GM19238 (cell line): ENCODE data around the gene KCNIP1.

Experiments used
- DNase-seq: peaks from one replicate; pipeline ENCODE4 v3.0.0; 2011; ENCODE audit warnings: low spot score; ENCODE audit not compliant: insufficient read length

KCNIP1 gene

DNA sequence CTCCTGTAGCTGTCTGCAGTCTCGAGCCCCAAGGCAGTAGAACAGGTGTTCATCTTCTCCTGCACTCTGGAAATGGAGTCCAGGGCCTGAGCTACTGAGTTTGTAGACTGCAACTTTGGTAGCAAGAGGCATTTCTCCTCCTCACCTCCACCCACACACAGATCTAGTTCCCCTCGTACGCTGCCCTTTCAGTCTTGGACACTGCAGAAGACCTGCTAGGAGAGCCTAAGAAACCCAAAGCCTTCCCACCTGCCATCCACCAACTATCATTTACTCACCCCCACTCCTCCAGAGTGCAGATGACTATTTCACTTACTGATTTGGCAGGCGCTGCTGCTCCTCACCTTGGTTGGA is 59.0 kb downstream of the KCNIP1 start:
- no peak for DNase-seq

DNA sequence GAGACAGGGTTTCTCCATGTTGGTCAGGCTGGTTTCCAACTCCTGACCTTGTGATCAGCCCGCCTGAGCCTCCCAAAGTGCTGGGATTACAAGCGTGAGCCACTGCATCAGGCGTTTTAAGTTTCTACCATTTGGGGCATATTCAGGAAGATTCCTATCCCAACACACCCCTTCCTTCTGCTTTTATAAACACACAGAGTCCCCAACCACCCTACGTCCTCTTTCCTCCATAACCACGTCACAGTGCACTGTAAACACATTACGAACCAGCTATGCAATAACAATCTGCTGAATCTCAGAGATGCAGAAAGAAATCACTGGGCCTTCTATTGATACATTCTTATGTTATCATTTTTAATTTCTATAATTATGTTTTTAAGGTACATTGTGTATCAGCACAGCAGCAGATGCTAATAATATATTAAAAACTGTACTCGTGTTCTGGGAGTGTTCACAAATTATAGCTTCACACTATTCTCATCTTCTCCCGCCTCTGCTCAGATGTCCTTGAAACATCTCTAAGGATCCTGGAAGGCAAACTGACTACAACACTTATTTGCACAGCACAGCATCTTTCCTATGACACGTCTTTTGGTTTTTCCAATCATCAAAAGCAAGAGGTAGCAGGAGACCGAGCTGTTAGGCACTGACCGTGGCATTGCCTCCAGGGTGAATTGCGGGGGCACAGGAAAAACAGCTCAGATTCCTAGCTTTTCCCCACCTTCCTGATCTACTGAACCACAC is 60.2 kb downstream of the KCNIP1 start:
- DNase-seq, result no peak

DNA sequence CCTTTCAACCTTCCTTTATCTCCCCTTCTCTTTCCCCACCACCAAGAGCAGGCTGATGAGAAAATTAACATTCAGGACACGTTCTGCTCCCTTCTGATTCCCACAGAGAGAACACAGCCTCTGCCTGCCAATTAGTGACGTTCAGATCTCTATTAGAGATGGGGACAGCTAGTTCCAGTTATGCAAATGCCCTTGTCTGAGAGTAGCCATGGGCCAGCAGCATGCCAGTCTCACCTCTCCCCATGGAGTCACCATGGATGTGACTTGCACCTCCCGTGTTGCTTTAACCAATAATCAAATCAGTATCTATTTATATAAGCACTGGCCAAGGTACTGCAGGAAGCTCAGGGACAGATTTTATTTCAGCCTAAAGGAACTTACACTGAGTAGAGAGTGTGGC is 61.3 kb downstream of the KCNIP1 start:
- DNase-seq, result no peak

DNA sequence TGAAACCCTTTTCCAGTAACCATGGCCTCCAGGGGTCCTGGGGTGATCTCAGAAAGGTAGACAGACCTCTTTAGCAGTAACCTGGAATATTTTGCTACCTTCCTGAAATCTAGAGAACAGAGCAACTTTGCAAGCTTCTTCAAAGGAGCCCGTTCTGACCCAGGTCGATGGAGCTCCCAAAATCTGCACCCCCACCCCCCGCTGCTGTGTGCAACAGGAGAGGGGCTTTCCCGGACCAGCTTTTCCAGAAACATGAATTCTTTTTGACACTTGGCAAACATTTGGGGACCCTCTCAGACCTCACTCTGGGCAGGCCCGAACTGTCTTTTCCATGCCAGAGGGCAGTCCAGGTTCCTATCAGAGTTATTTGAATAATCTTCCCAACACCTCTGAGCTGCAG is 65.3 kb downstream of the KCNIP1 start:
- no peak for DNase-seq

DNA sequence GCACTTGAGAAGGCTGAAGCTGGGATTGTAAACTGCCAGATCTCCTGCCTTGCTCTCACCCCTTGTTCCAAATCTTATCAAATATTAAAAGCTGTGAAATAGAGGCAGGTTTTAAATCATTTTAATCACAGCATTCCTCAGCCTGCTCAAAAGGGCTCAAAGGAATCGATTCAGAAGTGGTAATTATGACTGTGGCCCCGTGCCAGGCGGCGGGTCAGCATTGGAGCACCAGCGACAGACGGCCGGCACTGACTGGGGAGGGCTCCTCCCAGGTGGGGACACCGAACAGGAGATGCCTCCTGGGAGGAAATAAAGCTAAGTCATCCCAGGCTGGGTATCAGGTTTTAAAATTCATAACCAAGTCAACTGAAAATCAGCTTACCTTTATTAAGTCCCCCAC is 66.7 kb downstream of the KCNIP1 start:
- DNase-seq, result no peak

DNA sequence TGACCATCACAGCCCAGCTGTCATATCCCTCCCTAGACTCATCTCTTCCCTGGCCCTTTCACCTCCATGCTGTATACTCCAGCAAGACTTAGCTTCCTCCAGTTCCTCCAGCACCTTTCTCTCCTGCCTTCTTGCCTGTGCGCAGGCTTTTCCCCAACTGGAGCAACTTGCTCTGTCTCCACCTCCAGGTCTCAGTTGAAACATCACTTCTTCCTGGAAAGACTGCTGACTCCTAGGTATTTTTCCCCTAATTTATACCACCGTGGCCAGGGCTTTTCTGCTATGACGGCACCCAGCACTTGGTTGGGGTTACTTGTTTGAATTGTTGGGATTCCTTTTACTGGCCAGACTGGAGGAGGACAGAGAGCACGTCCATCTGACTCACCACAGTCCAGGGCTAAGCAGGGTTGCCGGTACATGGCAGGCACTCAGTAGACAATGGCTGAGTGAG is 67.5 kb downstream of the KCNIP1 start:
- no peak for DNase-seq

DNA sequence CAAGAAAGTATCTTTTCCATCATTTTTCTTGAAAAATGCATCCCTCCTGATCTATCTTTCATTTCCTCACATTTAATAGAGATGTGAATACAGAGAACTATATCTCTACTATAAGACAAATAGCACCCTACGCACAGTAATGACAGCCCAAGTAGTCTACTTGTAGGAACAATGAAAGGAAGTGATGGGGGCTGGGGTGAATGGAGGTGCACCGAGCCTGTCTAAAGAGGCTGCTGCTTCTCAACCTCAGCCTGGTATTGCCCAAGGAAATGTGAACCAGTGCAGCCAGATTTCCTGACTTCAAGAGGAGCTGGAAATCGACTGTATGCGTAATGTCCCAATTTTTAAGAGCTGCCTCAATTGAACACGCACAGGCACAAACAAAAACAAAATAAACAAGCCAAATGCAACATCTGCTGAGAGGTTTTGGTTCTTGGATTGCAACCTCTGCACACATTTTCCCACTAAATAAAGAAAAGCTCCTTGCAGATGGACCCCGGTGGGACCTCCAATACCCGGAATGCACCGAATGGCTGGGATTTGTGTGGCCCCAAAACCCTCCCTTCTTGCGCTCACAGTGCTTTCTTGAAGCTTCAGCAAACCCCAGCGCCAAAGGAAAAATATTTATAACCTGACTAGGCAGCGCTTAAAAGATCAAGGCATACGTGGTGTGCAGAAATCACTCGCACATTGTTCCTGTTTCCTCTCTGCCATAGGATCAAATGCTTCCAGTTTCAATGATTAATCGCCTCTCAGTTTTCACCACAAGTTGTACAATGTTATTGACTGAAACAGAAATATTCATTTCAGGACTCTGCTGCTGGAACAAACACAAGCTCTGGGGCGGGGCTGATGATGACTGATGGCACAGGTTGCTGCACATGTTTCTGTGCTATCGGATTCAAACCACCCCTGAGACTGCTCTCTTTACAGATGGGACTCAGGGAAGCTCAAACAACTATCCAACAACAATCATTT is 68.3 kb downstream of the KCNIP1 start:
- peak; percentile 23 for DNase-seq

DNA sequence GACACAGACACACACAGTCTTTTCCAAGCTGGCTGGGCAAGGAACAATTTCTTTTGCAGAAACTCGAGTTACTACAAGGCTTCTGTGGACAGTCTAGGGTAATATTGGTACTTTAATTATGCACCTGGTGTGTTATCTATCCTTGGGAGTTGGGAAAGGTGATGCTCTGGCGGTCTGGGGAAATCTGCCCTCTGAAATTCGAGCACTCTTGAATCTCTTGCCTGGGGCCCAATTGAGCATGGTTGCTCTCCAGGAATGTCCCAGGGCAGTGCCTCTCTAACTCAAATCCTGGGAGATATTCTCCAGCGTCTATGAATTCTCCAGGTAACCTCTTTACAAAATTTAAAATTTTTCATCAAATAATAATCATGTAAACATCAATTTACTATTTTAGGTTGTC is 69.3 kb downstream of the KCNIP1 start:
- no peak for DNase-seq

DNA sequence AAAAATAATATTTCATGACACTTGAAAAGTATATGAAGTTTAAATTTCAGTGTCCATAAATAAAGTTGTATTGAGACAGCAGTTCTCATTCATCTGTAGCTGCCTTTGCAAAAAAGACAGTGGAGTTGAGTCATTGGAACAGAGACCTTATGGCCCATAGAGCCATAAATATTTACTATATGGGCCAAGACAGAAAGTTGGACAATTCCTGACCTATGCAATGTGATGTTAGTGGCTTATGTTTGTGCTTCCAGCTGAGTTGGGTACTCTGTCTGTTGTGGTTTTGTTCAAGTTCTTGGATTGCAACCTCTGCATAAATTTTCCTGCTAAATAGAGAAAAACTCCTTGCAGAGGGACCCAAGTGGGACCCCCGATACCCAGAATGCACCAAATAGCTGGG is 69.8 kb downstream of the KCNIP1 start:
- no peak for DNase-seq

DNA sequence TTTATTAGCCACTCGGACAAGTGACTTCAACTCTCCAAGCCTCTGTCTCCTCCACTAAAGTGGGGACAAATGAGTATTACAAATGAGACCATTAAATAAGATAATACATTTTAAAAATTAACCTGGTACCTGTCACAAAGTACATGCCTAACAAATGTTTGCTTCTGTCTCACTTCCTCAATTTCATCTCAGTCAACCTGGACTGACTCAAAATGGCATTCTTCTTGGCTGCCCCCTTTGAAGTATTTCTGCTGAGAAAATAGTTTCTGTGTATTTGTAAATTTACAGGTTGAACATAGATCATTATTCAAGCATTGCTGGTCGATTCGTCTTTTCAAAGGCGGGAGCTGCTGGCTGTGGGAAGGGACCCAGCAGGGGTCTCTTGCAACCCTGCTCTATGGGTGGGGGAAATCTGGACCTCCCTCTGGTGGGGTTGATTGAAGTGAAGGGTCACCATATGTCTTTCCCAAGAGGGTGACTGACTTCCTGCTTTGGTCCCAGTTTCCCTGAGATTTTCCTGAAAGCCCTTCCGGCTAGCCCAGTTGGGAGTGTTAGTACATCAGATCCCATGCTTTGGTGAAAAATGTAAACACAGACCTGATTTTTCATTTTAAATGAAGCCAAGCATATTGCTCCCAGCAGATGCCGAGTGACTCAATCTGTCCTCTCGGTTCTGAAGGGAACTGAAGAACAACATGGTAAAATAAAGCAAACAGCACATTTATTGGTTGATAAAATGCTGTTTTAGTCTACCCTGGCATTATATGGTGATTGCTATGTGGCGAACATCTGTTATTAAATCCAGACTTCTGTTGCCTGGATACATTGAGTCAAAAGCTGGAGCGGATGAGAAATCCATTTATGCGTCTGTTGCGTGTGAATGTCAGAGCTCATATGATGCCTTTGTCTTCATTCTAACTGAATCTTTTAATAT is 73.0 kb downstream of the KCNIP1 start:
- DNase-seq, result no peak

DNA sequence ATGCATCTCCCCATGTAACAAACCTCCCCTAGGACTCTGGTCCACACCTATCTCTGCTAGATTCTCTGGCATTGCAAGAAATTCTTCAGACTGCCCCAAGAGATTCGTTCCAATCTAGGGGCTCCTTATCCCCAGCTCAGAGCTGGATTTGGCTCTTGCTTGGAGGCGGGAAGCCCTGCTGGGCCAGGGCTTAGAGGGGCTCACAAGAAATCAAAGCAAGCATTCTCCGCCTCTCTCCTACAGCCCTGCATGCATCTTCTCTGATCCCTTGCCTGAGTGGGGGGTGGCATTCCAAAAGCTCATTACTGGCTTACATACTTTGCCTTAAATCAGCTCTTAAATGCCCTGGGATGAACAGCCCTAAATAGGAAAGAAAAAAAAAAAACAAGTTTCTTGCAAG is 75.8 kb downstream of the KCNIP1 start:
- DNase-seq, result no peak

DNA sequence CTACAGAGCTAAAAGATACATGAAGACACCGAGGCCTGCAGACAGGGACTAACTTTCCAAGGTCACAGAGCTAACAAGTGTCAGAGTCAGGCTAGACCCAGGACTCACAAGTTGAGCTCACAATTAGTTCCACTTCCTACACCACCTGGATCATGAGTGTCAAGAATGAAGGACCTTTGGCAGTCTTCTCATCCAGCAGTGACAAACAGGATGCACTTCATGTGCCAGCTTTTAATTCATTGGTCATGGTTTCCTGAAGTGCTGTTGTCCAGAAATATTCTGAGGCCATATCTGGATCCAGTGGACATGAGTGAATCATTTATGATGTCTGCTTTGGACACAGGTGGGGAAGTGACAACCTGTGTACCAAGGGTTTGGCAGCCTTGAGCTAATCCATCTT is 77.4 kb downstream of the KCNIP1 start:
- DNase-seq, result no peak

DNA sequence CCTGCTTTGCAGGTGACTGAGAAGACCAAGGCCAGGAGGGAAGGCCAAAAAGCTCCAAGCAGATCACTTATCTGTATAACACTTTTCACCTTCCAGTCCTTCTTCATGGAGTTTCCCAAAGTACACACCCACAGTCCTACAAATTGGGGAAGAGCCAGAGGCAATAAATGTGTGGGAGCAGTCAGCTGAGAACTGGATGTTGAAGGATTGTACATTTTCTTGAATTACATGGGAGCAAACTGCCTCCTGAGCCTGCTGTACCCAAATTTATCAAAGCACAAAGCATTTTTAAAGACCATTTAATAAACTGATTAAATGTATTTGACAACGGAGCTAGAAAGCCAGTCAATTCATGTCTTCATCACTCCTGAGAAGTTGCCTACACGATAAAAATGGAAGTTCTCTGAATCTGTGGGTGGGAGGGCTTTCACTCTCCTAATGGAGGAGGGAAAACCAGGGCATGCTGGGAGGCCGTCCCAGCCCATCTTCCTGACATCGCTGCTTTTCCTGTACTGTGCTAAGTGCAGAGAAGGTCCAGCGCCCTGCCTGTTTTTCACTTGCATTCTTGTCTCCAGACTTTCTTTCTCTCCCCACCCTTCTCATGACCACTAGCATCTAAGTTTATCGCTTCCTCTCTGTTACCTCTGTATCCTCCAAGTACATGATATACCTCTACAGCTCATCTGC is 79.0 kb downstream of the KCNIP1 start:
- no peak for DNase-seq

DNA sequence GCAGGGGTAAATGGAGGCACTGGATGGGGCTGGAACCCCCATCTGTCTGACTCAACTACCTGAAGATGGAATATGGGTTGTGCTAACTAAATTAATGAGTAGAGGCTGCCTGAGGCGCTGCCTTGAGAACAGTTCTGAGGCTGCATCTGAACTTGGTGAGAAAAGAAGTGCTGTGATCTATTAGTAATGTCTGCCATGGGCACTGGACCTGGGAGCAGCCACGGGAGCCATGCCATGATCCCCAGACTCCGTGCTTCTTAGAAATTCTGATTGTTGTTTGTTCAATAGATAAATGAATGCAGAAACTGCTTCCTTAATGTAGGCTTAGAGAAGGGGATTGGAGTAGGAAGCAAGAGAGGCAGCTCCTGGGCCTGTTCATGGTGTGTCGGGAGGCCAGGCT is 80.2 kb downstream of the KCNIP1 start:
- DNase-seq, result no peak

DNA sequence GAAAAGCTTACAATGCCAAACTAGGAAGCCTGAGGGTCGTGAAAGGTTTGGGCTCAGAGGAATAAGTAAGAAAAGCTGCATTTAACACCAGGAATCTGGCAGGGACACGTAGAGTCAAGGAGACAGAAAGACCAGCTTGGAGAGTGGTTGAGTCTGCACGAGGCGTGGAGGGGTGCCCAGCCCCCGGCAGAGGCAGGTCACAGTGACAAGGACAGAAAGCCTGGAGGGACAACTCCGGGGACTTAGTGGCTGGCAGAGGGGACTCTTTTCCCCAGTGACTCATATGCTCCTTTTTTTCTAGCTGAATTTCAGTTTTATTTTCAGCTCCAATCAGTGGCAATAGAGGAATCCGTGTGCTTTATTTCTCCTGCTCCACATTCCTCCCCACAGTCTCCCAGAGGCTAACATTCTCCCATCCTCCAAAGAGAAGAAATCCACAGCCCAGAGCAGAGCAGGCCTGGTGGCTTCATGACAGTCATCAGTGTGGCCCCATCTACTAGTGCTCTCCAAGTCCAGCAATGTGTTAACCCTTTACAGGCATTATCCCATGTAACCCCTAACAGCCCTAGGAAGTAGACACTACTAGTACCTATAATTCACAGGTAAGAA is 80.7 kb downstream of the KCNIP1 start:
- no peak for DNase-seq

DNA sequence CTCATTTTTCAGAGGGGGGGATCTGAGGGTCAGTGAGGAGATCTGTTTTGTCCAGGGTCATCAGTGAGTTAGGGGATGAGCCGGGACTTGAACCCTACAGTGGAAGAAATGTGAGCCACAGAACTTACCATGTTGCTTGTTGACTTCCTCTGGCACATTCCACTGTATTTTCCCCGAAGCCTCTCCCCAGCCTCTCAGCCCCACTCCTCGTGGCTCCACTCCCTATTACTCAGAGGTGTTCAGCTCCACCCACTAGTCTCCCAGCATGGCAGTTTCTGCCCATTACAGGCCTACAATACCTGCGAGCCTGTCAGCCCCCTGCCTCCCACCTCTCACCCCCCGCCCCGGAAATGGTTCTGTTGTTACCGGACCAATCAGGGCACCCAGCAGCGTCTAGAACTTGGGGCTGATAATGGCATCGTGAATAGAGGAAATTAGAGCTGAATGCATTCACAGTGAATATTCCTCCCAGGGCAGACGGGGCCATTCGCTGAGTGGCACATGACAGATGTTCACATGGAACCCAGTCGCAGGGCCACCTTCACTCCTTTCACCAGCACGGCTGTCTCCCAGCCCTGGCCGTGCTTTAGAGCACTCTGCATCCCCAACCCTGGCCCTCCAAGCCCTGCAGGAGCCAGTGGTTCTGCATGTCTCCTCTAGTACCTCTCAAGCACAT is 81.6 kb downstream of the KCNIP1 start:
- DNase-seq, result no peak

DNA sequence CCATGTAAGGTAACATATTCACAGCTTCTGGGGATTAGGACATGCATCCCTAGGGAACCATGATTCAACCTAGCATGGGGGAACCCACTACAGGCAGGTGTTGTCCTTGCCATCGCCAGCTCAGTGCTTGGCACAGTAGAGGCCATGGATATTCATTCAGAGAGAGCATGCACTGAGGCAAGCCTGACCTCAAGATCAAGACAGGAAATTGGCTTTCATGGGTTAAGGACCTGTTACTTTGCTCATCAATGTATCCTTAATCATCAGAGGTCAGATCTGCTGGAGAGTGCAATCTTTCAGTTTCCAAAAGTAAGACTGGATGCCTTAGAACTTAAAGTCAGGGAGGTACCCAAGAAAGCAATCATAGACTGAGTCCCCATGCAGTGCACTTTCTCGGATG is 84.0 kb downstream of the KCNIP1 start:
- no peak for DNase-seq

DNA sequence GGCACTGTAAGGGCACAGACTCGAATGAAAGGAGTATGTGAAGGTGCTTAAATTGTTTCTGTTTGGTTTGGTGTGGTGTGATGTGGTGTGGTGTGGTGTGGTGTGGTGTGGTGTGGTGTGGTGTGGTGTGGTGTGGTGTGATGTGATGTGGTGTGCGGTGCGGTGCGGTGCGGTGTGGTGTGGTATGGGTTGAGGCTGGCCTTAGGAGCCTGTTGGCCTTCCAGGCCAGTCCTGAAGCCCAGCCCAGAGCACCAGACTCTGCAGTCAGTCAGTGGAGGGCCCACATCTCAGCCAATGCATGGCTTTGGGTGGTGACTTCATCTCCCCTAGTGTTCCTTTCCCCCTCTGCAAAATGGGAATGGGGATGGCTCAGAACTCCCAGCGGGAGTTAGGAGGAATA is 85.8 kb downstream of the KCNIP1 start:
- no peak for DNase-seq

DNA sequence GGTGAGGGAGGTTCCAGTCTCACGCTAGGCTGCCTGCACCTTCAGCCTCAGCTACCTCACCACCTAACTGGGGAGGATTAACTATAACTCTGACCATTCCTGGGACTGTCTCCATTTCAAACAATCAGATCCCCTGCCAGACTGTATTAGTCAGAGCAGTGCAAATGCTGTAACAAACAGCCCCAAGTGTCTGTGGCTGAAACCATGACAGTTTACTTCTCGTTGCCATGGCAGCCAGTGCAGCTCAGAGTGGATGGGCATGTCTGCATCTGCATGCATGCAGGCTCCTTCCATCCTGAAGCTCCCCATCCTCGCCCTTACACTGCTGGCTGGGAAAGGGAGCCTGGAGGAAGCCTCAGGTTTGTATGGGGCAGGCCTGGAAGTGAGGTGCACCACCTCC is 86.7 kb downstream of the KCNIP1 start:
- no peak for DNase-seq

DNA sequence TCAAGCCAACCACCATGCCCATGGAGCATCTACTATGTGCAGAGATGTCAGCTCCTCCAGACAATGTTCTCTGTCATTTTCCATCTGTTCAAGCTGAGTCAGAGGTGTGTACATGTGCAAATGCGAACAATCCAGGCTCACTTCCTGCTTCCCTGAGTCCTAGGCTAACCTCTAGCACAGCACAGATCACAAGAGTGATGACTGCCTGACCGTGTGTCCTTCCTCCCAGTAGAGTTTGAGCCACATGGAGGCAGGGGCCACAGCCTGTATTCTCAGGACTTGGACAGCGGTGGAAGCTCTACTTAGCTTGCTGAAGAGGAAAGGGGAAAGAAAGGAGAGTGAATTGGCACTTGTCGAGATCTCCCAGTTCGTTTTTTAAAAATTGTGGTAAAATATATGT is 87.2 kb downstream of the KCNIP1 start:
- DNase-seq, result no peak
